ENCODE measurements around the gene PLAGL2. TPM values are rescaled to one million over a fixed set of nuclear protein-coding genes. Genes with fewer than 3 reads are reported as not detected.

Gene PLAGL2
- total RNA-seq, 3 donors from 2014 or later, result 140 to 173 (median 151) TPM

DNA sequence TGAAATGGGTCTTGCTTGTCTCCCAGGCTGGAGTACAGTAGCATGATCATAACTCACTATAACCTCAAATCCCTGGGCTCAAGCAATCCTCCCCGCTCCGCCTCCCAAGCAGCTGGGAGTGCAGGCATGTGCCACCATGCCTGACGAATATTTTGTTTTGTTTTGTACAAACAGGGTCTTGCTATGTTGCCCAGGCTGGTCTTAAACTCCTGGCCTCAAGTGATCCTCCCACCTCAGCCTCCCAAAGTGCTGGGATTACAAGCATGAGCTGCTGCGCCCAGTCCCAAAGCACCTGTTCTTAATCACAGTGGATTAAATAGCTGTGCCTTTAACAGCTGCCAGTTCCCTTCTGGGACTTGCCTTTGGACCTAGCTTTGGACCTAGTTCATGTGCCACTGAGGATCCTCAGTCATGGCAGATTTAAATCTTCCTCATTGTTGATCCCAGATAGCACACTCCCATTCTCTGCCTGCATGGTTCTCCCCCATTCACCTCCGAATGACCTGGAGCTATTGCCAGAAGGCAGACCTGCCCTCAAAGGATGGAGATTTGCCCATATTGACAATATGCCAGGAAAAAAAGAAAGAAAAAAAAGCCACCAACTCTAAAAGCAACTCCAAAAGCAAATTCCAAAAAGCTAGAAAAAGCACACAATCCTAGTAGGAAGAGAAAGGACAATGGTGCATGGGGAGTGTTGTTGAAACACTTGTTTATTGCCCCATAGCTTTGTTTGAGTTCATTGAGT, 10.8 kb upstream of the PLAGL2 start:
- Mint-ChIP-seq H3K27me3 (ENCODE audit: low read depth) (no peaks in the 10 kb centered on the region), H3K4me3 (no peak overlapping the region), H3K9me3 (no peaks in the 10 kb centered on the region), H3K36me3 (ENCODE audit: insufficient read depth) (peaks cover 38% of the 10 kb centered on the region), H3K4me1 (ENCODE audit: low read depth) (no peaks in the 10 kb centered on the region)
- DNase-seq (no peak), ATAC-seq (no peak)

DNA sequence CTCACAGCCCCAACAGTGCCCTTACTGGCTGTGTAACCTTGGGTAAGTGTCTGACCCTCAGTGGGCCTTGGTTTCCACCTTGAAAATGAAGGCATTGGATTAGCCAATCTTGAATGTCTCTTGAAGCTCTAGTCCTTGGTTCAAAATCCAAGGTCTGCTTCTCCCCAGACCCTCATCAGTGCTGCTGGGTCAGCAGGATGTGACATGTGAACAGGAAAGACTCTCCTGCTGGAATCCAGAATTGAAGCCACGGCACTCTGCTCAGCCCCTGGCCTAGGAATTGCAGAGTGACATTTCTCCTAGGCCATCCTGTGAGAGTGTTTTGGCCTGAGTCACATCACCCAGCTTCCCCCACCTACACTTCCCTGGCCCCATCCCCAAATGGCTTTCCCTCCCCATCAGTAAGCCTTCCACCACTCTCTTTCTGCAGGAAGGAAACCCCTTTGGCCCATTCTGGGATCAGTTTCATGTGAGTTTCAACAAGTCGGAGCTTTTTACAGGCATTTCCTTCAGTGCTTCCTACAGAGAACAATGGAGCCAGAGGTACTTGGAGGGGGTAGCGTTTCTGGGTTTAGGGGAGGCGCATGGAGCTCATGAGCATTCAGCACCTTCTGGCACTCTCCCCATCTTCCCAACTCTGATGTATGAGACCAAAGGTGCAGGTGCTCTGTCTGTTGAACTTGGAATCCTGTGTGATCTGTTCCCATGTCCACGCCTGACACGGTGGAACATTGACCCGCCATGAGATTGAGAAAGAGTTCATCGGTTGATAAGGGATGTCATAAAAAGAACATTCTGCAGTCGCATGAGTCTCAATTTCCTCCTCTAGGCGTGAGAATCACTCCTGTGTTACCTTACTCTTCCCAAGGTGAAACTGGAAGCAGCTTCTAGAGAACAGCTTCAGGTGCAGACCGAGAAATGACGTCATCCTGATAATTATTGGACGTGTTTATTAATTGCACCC, 8.9 kb upstream of the PLAGL2 start:
- Mint-ChIP-seq H3K4me1 (ENCODE audit: low read depth) (peaks cover 8% of the 10 kb centered on the region), H3K27me3 (ENCODE audit: low read depth) (no peaks in the 10 kb centered on the region), H3K9me3 (no peaks in the 10 kb centered on the region), H3K36me3 (ENCODE audit: insufficient read depth) (peaks cover 46% of the 10 kb centered on the region), H3K4me3 (no peak overlapping the region)
- DNase-seq, result no peak
- ATAC-seq, result no peak

GRCh38 chr20:32215729-32216128, 8.2 kb upstream of the PLAGL2 start:
- Mint-ChIP-seq H3K27me3 (ENCODE audit: low read depth) (no peaks in the 10 kb centered on the region), H3K9me3 (no peaks in the 10 kb centered on the region), H3K36me3 (ENCODE audit: insufficient read depth) (peaks cover 46% of the 10 kb centered on the region), H3K4me3 (no peak overlapping the region), H3K4me1 (ENCODE audit: low read depth) (peaks cover 12% of the 10 kb centered on the region)
- ATAC-seq (no peak), DNase-seq (no peak)

GRCh38 chr20:32215147-32215546, 7.6 kb upstream of the PLAGL2 start:
- peaks cover 18% of the 10 kb centered on the region for H3K4me1 Mint-ChIP-seq (ENCODE audit: low read depth)
- no peak for ATAC-seq

DNA sequence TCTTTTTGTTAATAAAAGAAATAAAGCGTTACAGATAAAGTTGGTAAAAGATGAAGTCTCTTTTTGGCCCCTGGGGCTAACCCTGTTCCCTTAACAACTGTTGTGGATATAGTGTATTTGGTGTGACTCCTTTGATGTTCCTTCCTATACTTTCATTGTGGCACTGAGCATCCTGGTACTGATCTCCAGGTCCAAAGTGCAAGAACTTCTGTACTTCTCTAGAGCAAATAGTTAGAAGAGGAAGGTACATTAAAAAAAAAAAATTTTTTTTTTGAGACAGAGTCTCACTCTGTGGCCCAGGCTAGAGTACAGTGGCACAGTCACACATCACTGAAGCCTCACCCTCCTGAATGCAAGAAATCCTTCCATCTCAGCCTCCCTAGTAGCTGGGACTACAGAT, 6.3 kb upstream of the PLAGL2 start:
- Mint-ChIP-seq H3K36me3 (ENCODE audit: insufficient read depth) (peaks cover 46% of the 10 kb centered on the region), H3K27me3 (ENCODE audit: low read depth) (no peaks in the 10 kb centered on the region), H3K4me3 (no peak overlapping the region), H3K4me1 (ENCODE audit: low read depth) (peaks cover 30% of the 10 kb centered on the region), H3K9me3 (no peaks in the 10 kb centered on the region)
- ATAC-seq, result no peak
- no peak for DNase-seq

More at GRCh38 chr20:32215147-32215546, 7.6 kb upstream of the PLAGL2 start:
- H3K9me3 Mint-ChIP-seq, result no peaks in the 10 kb centered on the region
- H3K27me3 Mint-ChIP-seq (ENCODE audit: low read depth), result no peaks in the 10 kb centered on the region
- no peak overlapping the region for H3K4me3 Mint-ChIP-seq
- H3K36me3 Mint-ChIP-seq (ENCODE audit: insufficient read depth), result peaks cover 47% of the 10 kb centered on the region
- DNase-seq, result no peak

DNA sequence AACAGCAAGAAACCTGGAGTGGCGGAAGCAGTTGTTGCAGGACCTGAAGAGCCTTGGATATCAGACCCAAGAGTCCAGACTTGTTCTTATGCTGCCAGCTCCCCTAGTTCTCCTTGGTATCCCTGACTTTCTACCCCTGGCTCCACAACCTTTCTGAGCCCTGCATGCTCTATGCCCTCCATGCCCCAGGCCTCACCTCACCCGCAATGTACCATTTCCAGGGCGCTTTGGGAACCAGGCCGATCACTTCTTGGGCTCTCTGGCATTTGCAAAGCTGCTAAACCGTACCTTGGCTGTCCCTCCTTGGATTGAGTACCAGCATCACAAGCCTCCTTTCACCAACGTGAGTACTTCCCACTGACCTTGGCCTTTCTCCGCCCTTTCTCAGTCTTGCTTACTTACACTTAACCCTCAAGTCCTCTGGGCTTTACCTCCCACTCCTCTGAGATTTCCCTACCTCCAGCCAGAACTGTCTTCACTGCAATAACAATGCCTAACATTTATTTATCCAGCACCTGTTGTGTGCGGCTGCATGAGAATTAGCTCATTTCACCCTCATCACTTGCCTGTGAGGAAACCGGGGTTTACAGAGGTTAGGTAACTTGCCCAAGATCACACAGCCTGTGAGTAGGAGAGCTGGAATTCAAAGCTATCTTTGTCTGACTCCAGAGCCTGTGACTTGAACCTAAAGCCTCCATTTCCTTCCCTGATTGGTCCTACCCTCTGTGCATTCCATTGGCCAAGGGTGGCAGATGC, 2.5 kb upstream of the PLAGL2 start:
- ATAC-seq (no peak), DNase-seq (no peak)
- no peaks in the 10 kb centered on the region for H3K27me3 Mint-ChIP-seq (ENCODE audit: low read depth)
- peak overlapping the region; percentile 90 for H3K4me3 Mint-ChIP-seq
- peaks cover 48% of the 10 kb centered on the region for H3K4me1 Mint-ChIP-seq (ENCODE audit: low read depth)
- peaks cover 50% of the 10 kb centered on the region for H3K36me3 Mint-ChIP-seq (ENCODE audit: insufficient read depth)
- H3K9me3 Mint-ChIP-seq, result no peaks in the 10 kb centered on the region

- DNase-seq (no peak), ATAC-seq (no peak)
- Mint-ChIP-seq H3K9me3 (no peaks in the 10 kb centered on the region), H3K4me1 (ENCODE audit: low read depth) (peaks cover 61% of the 10 kb centered on the region), H3K36me3 (ENCODE audit: insufficient read depth) (peaks cover 58% of the 10 kb centered on the region), H3K27me3 (ENCODE audit: low read depth) (no peaks in the 10 kb centered on the region), H3K4me3 (peak overlapping the region; percentile 90)
Observed at GRCh38 chr20:32208499-32209154, 1.1 kb upstream of the PLAGL2 start.

GRCh38 chr20:32206760-32207625, 550 bp downstream of the PLAGL2 start:
- Mint-ChIP-seq H3K27me3 (ENCODE audit: low read depth) (no peaks in the 10 kb centered on the region), H3K9me3 (no peaks in the 10 kb centered on the region), H3K4me1 (ENCODE audit: low read depth) (peaks cover 74% of the 10 kb centered on the region), H3K36me3 (ENCODE audit: insufficient read depth) (peaks cover 67% of the 10 kb centered on the region), H3K4me3 (peak overlapping the region; percentile 99)
- DNase-seq (no peak), ATAC-seq (peak; percentile 7 to 8)

- H3K36me3 Mint-ChIP-seq (ENCODE audit: insufficient read depth), result peaks cover 65% of the 10 kb centered on the region
- peak overlapping the region; percentile 99 for H3K4me3 Mint-ChIP-seq
- DNase-seq (no peak), ATAC-seq (no peak)
- H3K4me1 Mint-ChIP-seq (ENCODE audit: low read depth), result peaks cover 74% of the 10 kb centered on the region
- no peaks in the 10 kb centered on the region for H3K9me3 Mint-ChIP-seq
- no peaks in the 10 kb centered on the region for H3K27me3 Mint-ChIP-seq (ENCODE audit: low read depth)
Observed at GRCh38 chr20:32205843-32206759, 1.4 kb downstream of the PLAGL2 start.

GRCh38 chr20:32205110-32205842, 2.3 kb downstream of the PLAGL2 start:
- no peak for DNase-seq
- peaks cover 70% of the 10 kb centered on the region for H3K4me1 Mint-ChIP-seq (ENCODE audit: low read depth)

GRCh38 chr20:32204205-32205109, 3.1 kb downstream of the PLAGL2 start:
- Mint-ChIP-seq H3K4me1 (ENCODE audit: low read depth) (peaks cover 62% of the 10 kb centered on the region), H3K9me3 (no peaks in the 10 kb centered on the region), H3K4me3 (peak overlapping the region; percentile 99), H3K27me3 (ENCODE audit: low read depth) (no peaks in the 10 kb centered on the region), H3K36me3 (ENCODE audit: insufficient read depth) (peaks cover 60% of the 10 kb centered on the region)
- DNase-seq (peak; percentile 45), ATAC-seq (peak; percentile 64 to 67)

More at GRCh38 chr20:32205110-32205842, 2.3 kb downstream of the PLAGL2 start:
- H3K9me3 Mint-ChIP-seq, result no peaks in the 10 kb centered on the region
- ATAC-seq, result no peak
- H3K27me3 Mint-ChIP-seq (ENCODE audit: low read depth), result no peaks in the 10 kb centered on the region
- peak overlapping the region; percentile 99 for H3K4me3 Mint-ChIP-seq
- peaks cover 61% of the 10 kb centered on the region for H3K36me3 Mint-ChIP-seq (ENCODE audit: insufficient read depth)
